AG10803 (cell line): Measurements from ENCODE around the gene C19orf67.

Experiments used
- DNase-seq: peaks from one replicate; pipeline ENCODE4 v3.0.0; 2010; ENCODE audit warnings: low read depth
- H3K4me3 ChIP-seq: 2 replicates; pipeline ENCODE4 v1.5.1; 2011; ENCODE audit warnings: mild to moderate bottlenecking, low read length, control low read depth
- CTCF ChIP-seq: conservative IDR thresholded peaks from 2 replicates; pipeline ENCODE4 v1.5.1; 2011; ENCODE audit warnings: mild to moderate bottlenecking, low read length, control low read depth, inconsistent platforms

The C19orf67 gene

GRCh38 chr19:14072535-14073260 lies 12.9 kb downstream of the C19orf67 start, which contains the start of gene MISP3:
Gene MISP3 (plus strand): TSS chr19:14072786. CDS start chr19:14073310, 524 bp downstream.
- no peak for TF ChIP-seq CTCF
- DNase-seq, result no peak
- peak within 1 kb of the TSS; percentile 73 for H3K4me3 ChIP-seq

GRCh38 chr19:14070268-14071050 lies 15.1 kb downstream of the C19orf67 start:
- no peak for DNase-seq
- no peak overlapping the region for H3K4me3 ChIP-seq
- no peak for TF ChIP-seq CTCF

GRCh38 chr19:14066134-14066533 lies 19.4 kb downstream of the C19orf67 start:
- TF ChIP-seq CTCF, result no peak
- no peak for DNase-seq
- H3K4me3 ChIP-seq, result no peak overlapping the region

GRCh38 chr19:14063105-14063504 lies 22.5 kb downstream of the C19orf67 start:
- H3K4me3 ChIP-seq, result no peak overlapping the region
- no peak for DNase-seq
- TF ChIP-seq CTCF, result no peak

GRCh38 chr19:14062558-14062855 lies 23.1 kb downstream of the C19orf67 start:
- no peak for DNase-seq
- no peak for TF ChIP-seq CTCF
- H3K4me3 ChIP-seq, result no peak overlapping the region

- no peak for TF ChIP-seq CTCF
- H3K4me3 ChIP-seq, result no peak within 1 kb of the TSS
- DNase-seq, result no peak
Observed at GRCh38 chr19:14061751-14062557, 23.6 kb downstream of the C19orf67 start, which contains the start of gene PALM3. Gene PALM3 (minus strand): TSS chr19:14062076. CDS start chr19:14061980, 96 bp downstream.
